Panc1 (cell line): ENCODE data around the gene ADPRS. TPM values are rescaled to one million over a fixed set of nuclear protein-coding genes. Genes with fewer than 3 reads are reported as not detected.

Experiments
- ATAC-seq: fragments of 200-7000 bp; cut with Tn5 transposase; 2 replicates; pipeline ENCODE4 v1.9.1; 2020; ENCODE audit warnings: mild to moderate bottlenecking, moderate library complexity
- BruUV-seq: library from RNA; stranded (reverse); fragments of 400-500 nt; replicated peaks from 2 replicates; lab custom pipeline; 2021; lab: Mats Ljungman, UMichigan
- CTCF ChIA-PET: fragments of 300-600 bp; sonication (Branson Sonifier 250); formaldehyde crosslinking; loops from one replicate; lab custom pipeline; 2022; ENCODE audit warnings: antibody characterized with exemption; lab: Charles Lee
- POLR2A ChIA-PET: fragments of 300-600 bp; sonication (Branson Sonifier 250); formaldehyde crosslinking; loops from one replicate; lab custom pipeline; 2022; ENCODE audit warnings: antibody characterized with exemption; lab: Charles Lee
- DNase-seq: peaks from one replicate; pipeline ENCODE4 v3.0.0-alpha.2; 2010; ENCODE audit warnings: low read depth, low spot score
- H3K27ac ChIP-seq: 2 replicates; pipeline ENCODE4 v1.5.1; 2011; ENCODE audit warnings: mild to moderate bottlenecking, low read length, inconsistent platforms
- H3K27me3 ChIP-seq: fragments of 200-500 bp; sonication (Bioruptor generic); 2 replicates; pipeline ENCODE4 v1.6.0; 2014; ENCODE audit warnings: low read length, inconsistent platforms; ENCODE audit not compliant: control insufficient read depth, insufficient read depth
- H3K36me3 ChIP-seq: fragments of 200-500 bp; sonication (Bioruptor generic); 2 replicates; pipeline ENCODE4 v1.5.1; 2014; ENCODE audit warnings: inconsistent platforms, mild to moderate bottlenecking, low read length, moderate library complexity; ENCODE audit not compliant: control insufficient read depth, insufficient read depth
- H3K4me1 ChIP-seq: 2 replicates; pipeline ENCODE4 v1.5.1; 2011; ENCODE audit warnings: inconsistent platforms, mild to moderate bottlenecking, low read length, moderate library complexity; ENCODE audit not compliant: control insufficient read depth, insufficient read depth
- H3K4me3 ChIP-seq, 2 experiments: 2 replicates each; pipeline ENCODE4 v1.5.1; 2011 to 2012; ENCODE audit warnings: low read depth in 2 of 2, low read length in 2 of 2, mild to moderate bottlenecking in 2 of 2, inconsistent platforms in 1 of 2, moderate library complexity in 1 of 2
- H3K9me3 ChIP-seq: fragments of 200-500 bp; sonication (Bioruptor generic); 2 replicates; pipeline ENCODE4 v1.5.1; 2014; ENCODE audit warnings: low read depth, mild to moderate bottlenecking, inconsistent platforms, low read length, moderate library complexity; ENCODE audit not compliant: control insufficient read depth, insufficient read depth
- POLR2AphosphoS5 ChIP-seq: IDR thresholded peaks from 2 replicates; pipeline ENCODE4 v1.6.1; 2012; ENCODE audit warnings: mild to moderate bottlenecking, low read depth, low read length, moderate library complexity
- SIN3A ChIP-seq: IDR thresholded peaks from 2 replicates; pipeline ENCODE4 v1.6.1; 2012; ENCODE audit warnings: low read depth, mild to moderate bottlenecking, low read length, moderate library complexity, borderline replicate concordance; ENCODE audit not compliant: insufficient read depth
- TCF7L2 ChIP-seq: IDR thresholded peaks from 2 replicates; pipeline ENCODE4 v1.6.1; 2011; ENCODE audit warnings: mild to moderate bottlenecking, low read depth, low read length, inconsistent platforms
- in situ Hi-C: cut with HindIII; loops from 2 replicates; pipeline ENCODE4 v1.10.0; 2016; ENCODE audit warnings: low sequenced_read_pairs, low pct_unique_long_range_greater_than_20kb
- intact Hi-C: fragments of 100-400 bp; cut with micrococcal nuclease; formaldehyde crosslinking; loops from one replicate; pipeline ENCODE4 v1.10.0; 2022; ENCODE audit not compliant: unreplicated experiment
- total RNA-seq: library from RNA; stranded (reverse); gene quantifications from one replicate; pipeline ENCODE4 v1.2.1, GENCODE V29; 2021; ENCODE audit not compliant: unreplicated experiment
- TF ChIP-seq, protein P1 (sequence below), 2 experiments: IDR thresholded peaks; 2 replicates each; pipeline ENCODE4 v1.6.1; 2011 to 2012; ENCODE audit warnings: low read depth in 2 of 2, control low read depth in 1 of 2, low read length in 1 of 2, mild to moderate bottlenecking in 1 of 2, moderate library complexity in 1 of 2; ENCODE audit not compliant: insufficient read depth in 1 of 2
- TF ChIP-seq, protein P2 (sequence below): fragments of 450-650 bp; IDR thresholded peaks from 2 replicates; pipeline ENCODE4 v1.5.1; 2017; ENCODE audit warnings: mild to moderate bottlenecking

ADPRS gene
- total RNA-seq, 1 experiment from 2014 or later: 32.2 TPM

DNA sequence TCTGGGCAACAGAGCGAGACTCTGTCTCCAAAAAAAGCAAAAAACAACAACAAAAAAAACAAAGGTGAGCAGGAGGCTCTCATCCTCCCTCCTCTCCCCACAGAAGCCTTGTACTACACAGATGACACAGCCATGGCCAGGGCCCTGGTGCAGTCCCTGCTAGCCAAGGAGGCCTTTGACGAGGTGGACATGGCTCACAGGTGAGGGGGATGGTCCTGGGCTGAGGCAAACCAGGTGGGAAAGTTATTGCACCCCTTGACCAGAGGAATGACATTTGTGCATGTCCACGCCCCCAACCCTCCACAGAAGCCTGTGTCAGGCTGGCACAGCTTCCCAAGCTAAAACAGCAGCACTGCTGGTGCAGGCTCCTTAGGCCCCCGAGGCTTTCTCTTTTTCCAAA, 2.4 kb downstream of the ADPRS start:
- CTCF ChIA-PET: no interaction called here
- in situ Hi-C loops: no loop called here

DNA sequence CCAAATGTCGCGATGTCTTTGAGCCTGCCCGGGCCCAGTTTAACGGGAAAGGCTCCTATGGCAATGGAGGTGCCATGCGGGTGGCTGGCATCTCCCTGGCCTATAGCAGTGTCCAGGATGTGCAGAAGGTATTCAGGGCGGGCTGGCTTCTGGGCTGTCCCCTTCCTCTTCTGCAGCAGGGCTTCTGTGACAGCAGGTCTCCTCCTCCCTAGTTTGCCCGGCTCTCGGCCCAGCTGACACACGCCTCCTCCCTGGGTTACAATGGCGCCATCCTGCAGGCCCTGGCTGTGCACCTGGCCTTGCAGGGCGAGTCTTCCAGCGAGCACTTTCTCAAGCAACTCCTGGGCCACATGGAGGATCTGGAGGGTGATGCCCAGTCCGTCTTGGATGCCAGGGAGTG, 3.0 kb downstream of the ADPRS start:
- Histone ChIP-seq H3K36me3 (peaks cover 13% of the 10 kb centered on the region), H3K27ac (no peak overlapping the region), H3K4me3 (no peak overlapping the region), H3K9me3 (no peaks in the 10 kb centered on the region), H3K4me1 (no peaks in the 10 kb centered on the region; the same call in 1 of the 2 replicates), H3K27me3 (no peaks in the 10 kb centered on the region)
- no TSS peak for BruUV-seq
- POLR2A ChIA-PET: no interaction called here
- intact Hi-C loops (no loop called here), in situ Hi-C loops (no loop called here)
- DNase-seq (no peak), ATAC-seq (no peak)
- TF ChIP-seq, protein P1, sequence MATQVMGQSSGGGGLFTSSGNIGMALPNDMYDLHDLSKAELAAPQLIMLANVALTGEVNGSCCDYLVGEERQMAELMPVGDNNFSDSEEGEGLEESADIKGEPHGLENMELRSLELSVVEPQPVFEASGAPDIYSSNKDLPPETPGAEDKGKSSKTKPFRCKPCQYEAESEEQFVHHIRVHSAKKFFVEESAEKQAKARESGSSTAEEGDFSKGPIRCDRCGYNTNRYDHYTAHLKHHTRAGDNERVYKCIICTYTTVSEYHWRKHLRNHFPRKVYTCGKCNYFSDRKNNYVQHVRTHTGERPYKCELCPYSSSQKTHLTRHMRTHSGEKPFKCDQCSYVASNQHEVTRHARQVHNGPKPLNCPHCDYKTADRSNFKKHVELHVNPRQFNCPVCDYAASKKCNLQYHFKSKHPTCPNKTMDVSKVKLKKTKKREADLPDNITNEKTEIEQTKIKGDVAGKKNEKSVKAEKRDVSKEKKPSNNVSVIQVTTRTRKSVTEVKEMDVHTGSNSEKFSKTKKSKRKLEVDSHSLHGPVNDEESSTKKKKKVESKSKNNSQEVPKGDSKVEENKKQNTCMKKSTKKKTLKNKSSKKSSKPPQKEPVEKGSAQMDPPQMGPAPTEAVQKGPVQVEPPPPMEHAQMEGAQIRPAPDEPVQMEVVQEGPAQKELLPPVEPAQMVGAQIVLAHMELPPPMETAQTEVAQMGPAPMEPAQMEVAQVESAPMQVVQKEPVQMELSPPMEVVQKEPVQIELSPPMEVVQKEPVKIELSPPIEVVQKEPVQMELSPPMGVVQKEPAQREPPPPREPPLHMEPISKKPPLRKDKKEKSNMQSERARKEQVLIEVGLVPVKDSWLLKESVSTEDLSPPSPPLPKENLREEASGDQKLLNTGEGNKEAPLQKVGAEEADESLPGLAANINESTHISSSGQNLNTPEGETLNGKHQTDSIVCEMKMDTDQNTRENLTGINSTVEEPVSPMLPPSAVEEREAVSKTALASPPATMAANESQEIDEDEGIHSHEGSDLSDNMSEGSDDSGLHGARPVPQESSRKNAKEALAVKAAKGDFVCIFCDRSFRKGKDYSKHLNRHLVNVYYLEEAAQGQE (IDR thresholded peaks at IDR 0.05; ENCODE audit: insufficient read depth in 1 of 2, low read depth in 2 of 2, low read length in 1 of 2): no peak
- TF ChIP-seq TCF7L2: no peak
- TF ChIP-seq SIN3A: no peak
- no peak for TF ChIP-seq POLR2AphosphoS5
- TF ChIP-seq, protein P2, sequence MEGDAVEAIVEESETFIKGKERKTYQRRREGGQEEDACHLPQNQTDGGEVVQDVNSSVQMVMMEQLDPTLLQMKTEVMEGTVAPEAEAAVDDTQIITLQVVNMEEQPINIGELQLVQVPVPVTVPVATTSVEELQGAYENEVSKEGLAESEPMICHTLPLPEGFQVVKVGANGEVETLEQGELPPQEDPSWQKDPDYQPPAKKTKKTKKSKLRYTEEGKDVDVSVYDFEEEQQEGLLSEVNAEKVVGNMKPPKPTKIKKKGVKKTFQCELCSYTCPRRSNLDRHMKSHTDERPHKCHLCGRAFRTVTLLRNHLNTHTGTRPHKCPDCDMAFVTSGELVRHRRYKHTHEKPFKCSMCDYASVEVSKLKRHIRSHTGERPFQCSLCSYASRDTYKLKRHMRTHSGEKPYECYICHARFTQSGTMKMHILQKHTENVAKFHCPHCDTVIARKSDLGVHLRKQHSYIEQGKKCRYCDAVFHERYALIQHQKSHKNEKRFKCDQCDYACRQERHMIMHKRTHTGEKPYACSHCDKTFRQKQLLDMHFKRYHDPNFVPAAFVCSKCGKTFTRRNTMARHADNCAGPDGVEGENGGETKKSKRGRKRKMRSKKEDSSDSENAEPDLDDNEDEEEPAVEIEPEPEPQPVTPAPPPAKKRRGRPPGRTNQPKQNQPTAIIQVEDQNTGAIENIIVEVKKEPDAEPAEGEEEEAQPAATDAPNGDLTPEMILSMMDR: no peak
- CTCF ChIA-PET: no interaction called here

More for the DNA sequence above, 2.4 kb downstream of the ADPRS start:
- intact Hi-C loops: no loop called here
- POLR2A ChIA-PET: interaction anchor here (0.7 kb wide), 1 partner anchor 58 kb away, joined by 3 read pairs; the partner anchor contains the start of gene TRAPPC3
- H3K9me3 ChIP-seq: no peaks in the 10 kb centered on the region
- TF ChIP-seq, protein P1 (IDR thresholded peaks at IDR 0.05; ENCODE audit: insufficient read depth in 1 of 2, low read depth in 2 of 2, low read length in 1 of 2): no peak
- TF ChIP-seq TCF7L2 (no peak), POLR2AphosphoS5 (no peak), SIN3A (no peak)
- TF ChIP-seq, protein P2: no peak
- no peak for ATAC-seq
- H3K27me3 ChIP-seq: no peaks in the 10 kb centered on the region
- H3K27ac ChIP-seq: no peak overlapping the region
- DNase-seq: no peak
- no TSS peak for BruUV-seq
- H3K4me1 ChIP-seq: no peaks in the 10 kb centered on the region; the same call in 1 of the 2 replicates
- H3K36me3 ChIP-seq: peaks cover 13% of the 10 kb centered on the region
- H3K4me3 ChIP-seq: no peak overlapping the region
